Measurements from ENCODE around the gene SGPP1.
A peak's percentile ranks its signal among the peaks of the same experiment; 100 is the strongest.

The SGPP1 gene

DNA sequence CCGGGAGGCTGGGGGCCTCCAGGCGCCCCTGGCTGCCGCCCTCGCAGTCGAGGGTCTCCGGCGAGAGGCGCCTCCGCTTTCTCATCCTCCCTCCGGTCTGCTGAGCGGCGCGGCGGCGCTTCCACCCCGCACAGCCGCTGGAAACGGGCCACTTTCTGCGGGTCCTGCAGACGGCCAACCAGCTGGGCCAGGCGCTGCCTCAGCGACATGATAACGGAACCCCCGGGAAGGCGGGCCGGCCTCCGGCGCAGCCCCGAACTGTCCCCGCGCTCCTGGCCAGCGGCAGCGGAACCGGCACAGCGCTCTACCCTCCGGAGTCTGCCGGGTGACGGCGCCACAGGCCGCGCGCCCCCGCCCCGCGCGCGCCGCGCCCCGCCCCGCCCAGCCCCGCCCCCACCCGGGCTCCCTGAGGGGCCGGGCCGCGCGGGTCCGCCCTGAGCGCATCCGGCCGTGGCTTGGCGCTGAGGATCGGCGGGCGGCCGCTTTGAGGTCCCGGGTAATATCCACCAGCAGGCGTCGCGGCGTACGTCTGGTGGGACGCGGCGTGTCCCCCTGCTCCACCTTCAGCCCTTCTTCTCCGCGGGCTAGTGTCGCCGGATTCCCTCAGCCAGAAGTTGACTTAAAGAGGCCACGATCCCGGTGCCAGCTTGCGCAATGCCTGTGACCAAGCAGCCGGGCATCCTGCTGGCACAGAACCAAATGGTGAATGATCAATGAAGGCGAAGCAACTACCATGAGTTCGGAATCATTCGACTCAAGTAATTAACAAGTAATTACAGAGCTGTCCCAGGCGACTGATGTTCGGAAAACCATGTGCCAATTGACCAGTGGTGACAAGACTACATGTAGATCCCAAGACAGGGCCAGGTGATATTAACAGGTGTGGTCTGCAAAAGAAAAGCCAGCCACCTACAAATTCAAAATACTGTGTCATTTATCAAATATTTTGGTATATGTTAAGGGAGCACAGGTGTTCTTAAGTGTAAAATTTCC lies at the start of gene SGPP1:
Gene SGPP1, minus strand, starts transcription at position 330 of the 993 bp plus-strand sequence. Its CDS starts 121 bp downstream, at position 209.
- peak within 1 kb of the TSS; percentile 51 for H3K27ac ChIP-seq (ENCODE audit: low read depth, low read length)
- H3K4me1 ChIP-seq (ENCODE audit: control insufficient read depth in 5 of 5, insufficient read depth in 5 of 5, low read length in 5 of 5): peaks cover 0 to 30% (median 22%) of the 10 kb centered on the region in 5 donors
- no peaks in the 10 kb centered on the region for H3K27me3 ChIP-seq (ENCODE audit: control insufficient read depth in 5 of 5, insufficient read depth in 4 of 5, low read length in 5 of 5)
- peak within 1 kb of the TSS; percentile 84 to 98 (median 95) for H3K4me3 ChIP-seq (ENCODE audit: low read depth in 1 of 5, low read length in 5 of 5)
- no peaks in the 10 kb centered on the region for H3K9me3 ChIP-seq (ENCODE audit: control insufficient read depth in 5 of 5, low read length in 5 of 5)
- peak within 1 kb of the TSS; percentile 9 to 94 (median 90) for H3K9ac ChIP-seq (ENCODE audit: low read length in 5 of 5)
- H3K36me3 ChIP-seq (ENCODE audit: control insufficient read depth in 5 of 5, insufficient read depth in 5 of 5, low read length in 5 of 5): no peaks in the 10 kb centered on the region

DNA sequence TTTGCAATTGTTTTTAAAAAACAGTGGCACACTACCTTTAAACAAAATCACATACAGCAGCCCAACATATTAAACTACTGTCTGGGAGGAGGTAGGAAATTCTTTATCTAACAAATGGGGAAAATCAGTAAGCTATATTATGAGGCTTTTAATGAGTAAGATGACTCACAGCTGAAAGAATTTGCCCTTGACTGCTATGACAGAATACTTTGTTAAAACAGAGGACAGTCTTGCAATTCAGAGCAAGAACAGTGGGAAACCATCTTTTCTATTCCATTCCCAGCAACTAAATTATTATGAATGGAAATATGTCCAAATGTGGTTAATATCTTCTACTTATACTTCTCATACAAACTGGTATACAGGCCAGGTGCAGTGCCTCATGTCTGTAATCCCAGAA lies 49.2 kb upstream of the SGPP1 start:
- H3K9ac ChIP-seq (ENCODE audit: low read length in 5 of 5): no peak overlapping the region
- no peak overlapping the region for H3K27ac ChIP-seq (ENCODE audit: low read depth, low read length)
- H3K9me3 ChIP-seq (ENCODE audit: control insufficient read depth in 5 of 5, low read length in 5 of 5): no peaks in the 10 kb centered on the region
- H3K36me3 ChIP-seq (ENCODE audit: control insufficient read depth in 5 of 5, insufficient read depth in 5 of 5, low read length in 5 of 5): no peaks in the 10 kb centered on the region
- no peaks in the 10 kb centered on the region for H3K27me3 ChIP-seq (ENCODE audit: control insufficient read depth in 5 of 5, insufficient read depth in 4 of 5, low read length in 5 of 5)
- H3K4me1 ChIP-seq (ENCODE audit: control insufficient read depth in 5 of 5, insufficient read depth in 5 of 5, low read length in 5 of 5): no peaks in the 10 kb centered on the region
- no peak overlapping the region for H3K4me3 ChIP-seq (ENCODE audit: low read depth in 1 of 5, low read length in 5 of 5)

- H3K27ac ChIP-seq (ENCODE audit: low read depth, low read length): no peak overlapping the region
- no peaks in the 10 kb centered on the region for H3K9me3 ChIP-seq (ENCODE audit: control insufficient read depth in 5 of 5, low read length in 5 of 5)
- no peak overlapping the region for H3K9ac ChIP-seq (ENCODE audit: low read length in 5 of 5)
- no peak overlapping the region for H3K4me3 ChIP-seq (ENCODE audit: low read depth in 1 of 5, low read length in 5 of 5)
- H3K27me3 ChIP-seq (ENCODE audit: control insufficient read depth in 5 of 5, insufficient read depth in 4 of 5, low read length in 5 of 5): no peaks in the 10 kb centered on the region
- no peaks in the 10 kb centered on the region for H3K4me1 ChIP-seq (ENCODE audit: control insufficient read depth in 5 of 5, insufficient read depth in 5 of 5, low read length in 5 of 5)
- no peaks in the 10 kb centered on the region for H3K36me3 ChIP-seq (ENCODE audit: control insufficient read depth in 5 of 5, insufficient read depth in 5 of 5, low read length in 5 of 5)
Measured at GRCh38 chr14:63773504-63773903, 45.6 kb upstream of the SGPP1 start.

DNA sequence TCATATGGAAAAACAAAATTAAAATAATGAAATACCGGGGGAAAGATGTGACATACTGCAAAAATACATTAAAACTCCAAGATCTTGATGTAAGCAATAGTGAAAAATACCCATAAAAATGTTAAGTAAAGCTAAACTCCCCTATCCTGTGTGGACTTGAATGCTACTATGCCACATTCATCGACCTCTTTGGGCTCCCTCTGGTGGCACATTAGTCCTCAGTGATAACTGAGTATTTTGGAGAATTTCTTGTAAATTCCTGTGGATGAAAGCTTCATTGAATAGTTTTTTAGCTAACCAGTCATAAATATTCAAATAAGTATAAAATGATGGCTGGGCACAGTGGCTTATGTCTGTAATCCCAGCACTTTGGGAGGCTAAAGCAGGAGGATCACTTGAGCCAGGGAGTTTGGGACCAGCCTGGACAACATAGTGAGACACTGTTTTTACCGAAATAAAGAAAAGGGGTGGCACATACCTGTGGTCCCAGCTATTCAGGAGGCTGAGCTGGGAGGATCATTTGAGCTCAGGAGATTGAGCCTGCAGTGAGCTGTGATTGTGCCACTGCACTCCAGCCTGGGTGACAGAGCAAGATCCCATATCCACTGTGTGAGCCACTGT lies 42.4 kb upstream of the SGPP1 start:
- H3K9ac ChIP-seq (ENCODE audit: low read length in 5 of 5): no peak overlapping the region
- H3K36me3 ChIP-seq (ENCODE audit: control insufficient read depth in 5 of 5, insufficient read depth in 5 of 5, low read length in 5 of 5): no peaks in the 10 kb centered on the region
- H3K27ac ChIP-seq (ENCODE audit: low read depth, low read length): no peak overlapping the region
- H3K27me3 ChIP-seq (ENCODE audit: control insufficient read depth in 5 of 5, insufficient read depth in 4 of 5, low read length in 5 of 5): no peaks in the 10 kb centered on the region
- H3K4me1 ChIP-seq (ENCODE audit: control insufficient read depth in 5 of 5, insufficient read depth in 5 of 5, low read length in 5 of 5): no peaks in the 10 kb centered on the region
- no peak overlapping the region for H3K4me3 ChIP-seq (ENCODE audit: low read depth in 1 of 5, low read length in 5 of 5)
- H3K9me3 ChIP-seq (ENCODE audit: control insufficient read depth in 5 of 5, low read length in 5 of 5): no peaks in the 10 kb centered on the region

DNA sequence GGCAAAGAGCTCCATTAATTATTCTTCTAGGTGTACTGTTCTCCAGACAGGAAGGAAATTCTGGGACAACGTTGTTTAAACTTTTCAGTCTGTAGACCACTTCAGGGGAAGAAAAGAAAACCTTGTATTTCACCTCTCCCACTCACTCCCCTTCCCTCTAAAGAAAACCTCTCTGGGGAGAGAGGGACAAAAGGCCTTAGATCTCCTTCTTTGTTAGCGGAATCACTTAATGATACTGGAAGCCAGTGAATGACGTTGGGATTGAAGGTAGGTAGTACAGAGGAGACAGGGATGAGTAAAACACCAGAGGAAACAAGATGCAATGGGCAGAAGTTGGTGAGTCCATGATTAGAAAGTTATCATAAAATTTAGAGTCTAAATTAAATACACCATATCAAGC lies 38.7 kb upstream of the SGPP1 start:
- Histone ChIP-seq H3K27me3 (ENCODE audit: control insufficient read depth in 5 of 5, insufficient read depth in 4 of 5, low read length in 5 of 5) (no peaks in the 10 kb centered on the region), H3K27ac (ENCODE audit: low read depth, low read length) (no peak overlapping the region), H3K4me3 (ENCODE audit: low read depth in 1 of 5, low read length in 5 of 5) (no peak overlapping the region), H3K4me1 (ENCODE audit: control insufficient read depth in 5 of 5, insufficient read depth in 5 of 5, low read length in 5 of 5) (no peaks in the 10 kb centered on the region), H3K36me3 (ENCODE audit: control insufficient read depth in 5 of 5, insufficient read depth in 5 of 5, low read length in 5 of 5) (no peaks in the 10 kb centered on the region), H3K9ac (ENCODE audit: low read length in 5 of 5) (no peak overlapping the region), H3K9me3 (ENCODE audit: control insufficient read depth in 5 of 5, low read length in 5 of 5) (no peaks in the 10 kb centered on the region)

DNA sequence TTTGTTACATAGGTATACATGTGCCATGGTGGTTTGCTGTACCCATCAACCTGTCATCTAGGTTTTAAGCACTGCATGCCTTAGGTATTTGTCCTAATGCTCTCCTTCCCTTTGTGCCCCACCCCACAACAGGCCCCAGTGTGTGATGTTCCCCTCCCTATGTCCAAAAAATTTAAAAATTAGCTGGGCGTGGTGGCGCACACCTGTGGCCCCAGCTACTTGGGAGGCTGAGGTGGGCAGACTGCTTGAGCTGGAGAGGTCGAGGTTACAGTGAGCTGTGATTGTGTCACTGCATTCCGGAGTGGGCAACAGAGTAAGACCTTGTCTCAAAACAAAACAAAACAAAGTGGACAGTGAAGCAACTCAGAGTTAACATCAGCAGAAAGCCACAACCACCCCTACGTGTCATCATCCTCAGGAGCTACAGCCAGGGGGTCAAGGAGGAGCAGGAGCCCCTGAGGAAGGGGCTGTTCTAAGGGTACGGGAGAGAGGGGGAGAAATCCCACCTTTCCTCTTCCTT lies 36.8 kb upstream of the SGPP1 start:
- H3K9me3 ChIP-seq (ENCODE audit: control insufficient read depth in 5 of 5, low read length in 5 of 5): no peaks in the 10 kb centered on the region
- H3K9ac ChIP-seq (ENCODE audit: low read length in 5 of 5): no peak overlapping the region
- H3K27me3 ChIP-seq (ENCODE audit: control insufficient read depth in 5 of 5, insufficient read depth in 4 of 5, low read length in 5 of 5): no peaks in the 10 kb centered on the region
- no peak overlapping the region for H3K27ac ChIP-seq (ENCODE audit: low read depth, low read length)
- H3K4me3 ChIP-seq (ENCODE audit: low read depth in 1 of 5, low read length in 5 of 5): no peak overlapping the region
- no peaks in the 10 kb centered on the region for H3K36me3 ChIP-seq (ENCODE audit: control insufficient read depth in 5 of 5, insufficient read depth in 5 of 5, low read length in 5 of 5)
- no peaks in the 10 kb centered on the region for H3K4me1 ChIP-seq (ENCODE audit: control insufficient read depth in 5 of 5, insufficient read depth in 5 of 5, low read length in 5 of 5)

- no peak overlapping the region for H3K27ac ChIP-seq (ENCODE audit: low read depth, low read length)
Measured at GRCh38 chr14:63764103-63764502, 36.2 kb upstream of the SGPP1 start.

GRCh38 chr14:63761351-63762117 lies 33.7 kb upstream of the SGPP1 start:
- no peak overlapping the region for H3K9ac ChIP-seq (ENCODE audit: low read length in 5 of 5)
- H3K4me1 ChIP-seq (ENCODE audit: control insufficient read depth in 5 of 5, insufficient read depth in 5 of 5, low read length in 5 of 5): no peaks in the 10 kb centered on the region
- no peaks in the 10 kb centered on the region for H3K27me3 ChIP-seq (ENCODE audit: control insufficient read depth in 5 of 5, insufficient read depth in 4 of 5, low read length in 5 of 5)
- H3K27ac ChIP-seq (ENCODE audit: low read depth, low read length): no peak overlapping the region
- H3K4me3 ChIP-seq (ENCODE audit: low read depth in 1 of 5, low read length in 5 of 5): no peak overlapping the region
- no peaks in the 10 kb centered on the region for H3K9me3 ChIP-seq (ENCODE audit: control insufficient read depth in 5 of 5, low read length in 5 of 5)
- no peaks in the 10 kb centered on the region for H3K36me3 ChIP-seq (ENCODE audit: control insufficient read depth in 5 of 5, insufficient read depth in 5 of 5, low read length in 5 of 5)

More at GRCh38 chr14:63764103-63764502, 36.2 kb upstream of the SGPP1 start:
- Histone ChIP-seq H3K4me3 (ENCODE audit: low read depth in 1 of 5, low read length in 5 of 5) (no peak overlapping the region), H3K9me3 (ENCODE audit: control insufficient read depth in 5 of 5, low read length in 5 of 5) (no peaks in the 10 kb centered on the region), H3K36me3 (ENCODE audit: control insufficient read depth in 5 of 5, insufficient read depth in 5 of 5, low read length in 5 of 5) (no peaks in the 10 kb centered on the region), H3K4me1 (ENCODE audit: control insufficient read depth in 5 of 5, insufficient read depth in 5 of 5, low read length in 5 of 5) (no peaks in the 10 kb centered on the region), H3K9ac (ENCODE audit: low read length in 5 of 5) (no peak overlapping the region), H3K27me3 (ENCODE audit: control insufficient read depth in 5 of 5, insufficient read depth in 4 of 5, low read length in 5 of 5) (no peaks in the 10 kb centered on the region)

- Histone ChIP-seq H3K36me3 (ENCODE audit: control insufficient read depth in 5 of 5, insufficient read depth in 5 of 5, low read length in 5 of 5) (no peaks in the 10 kb centered on the region), H3K9ac (ENCODE audit: low read length in 5 of 5) (no peak overlapping the region), H3K27me3 (ENCODE audit: control insufficient read depth in 5 of 5, insufficient read depth in 4 of 5, low read length in 5 of 5) (no peaks in the 10 kb centered on the region), H3K9me3 (ENCODE audit: control insufficient read depth in 5 of 5, low read length in 5 of 5) (no peaks in the 10 kb centered on the region), H3K27ac (ENCODE audit: low read depth, low read length) (peak overlapping the region; percentile 41), H3K4me1 (ENCODE audit: control insufficient read depth in 5 of 5, insufficient read depth in 5 of 5, low read length in 5 of 5) (no peaks in the 10 kb centered on the region), H3K4me3 (ENCODE audit: low read depth in 1 of 5, low read length in 5 of 5) (peak overlapping the region in 2 of 5 donors; percentile 48 to 60)
Measured at GRCh38 chr14:63760014-63760413, 32.1 kb upstream of the SGPP1 start.
